OCI-LY7 (cell line): ENCODE measurements around the gene DGKZ. TPM values are rescaled to one million over a fixed set of nuclear protein-coding genes. Genes with fewer than 3 reads are reported as not detected.

Experiments used
- BruUV-seq: library from RNA; stranded (reverse); fragments of 400-500 nt; replicated peaks from 2 replicates; lab custom pipeline; 2021; lab: Mats Ljungman, UMichigan
- CTCF ChIA-PET: fragments of 300-600 bp; sonication (Branson Sonifier 250); formaldehyde crosslinking; loops from one replicate; lab custom pipeline; 2022; ENCODE audit warnings: antibody characterized with exemption; ENCODE audit not compliant: unreplicated experiment; lab: Charles Lee
- POLR2A ChIA-PET: fragments of 300-600 bp; sonication (Branson Sonifier 250); formaldehyde crosslinking; loops from one replicate; lab custom pipeline; 2022; ENCODE audit warnings: antibody characterized with exemption; lab: Charles Lee
- DNase-seq: peaks from one replicate; pipeline ENCODE4 v3.0.0-alpha.2; 2015; ENCODE audit warnings: low spot score
- H2AFZ ChIP-seq: fragments of 200-600 bp; sonication (generic), shearing (Covaris generic); 2 replicates; pipeline ENCODE4 v1.6.1; 2014; ENCODE audit warnings: mild to moderate bottlenecking, antibody characterized with exemption, low read length, moderate library complexity
- H3K27ac ChIP-seq: fragments of 200-600 bp; sonication (generic); 2 replicates; pipeline ENCODE4 v1.5.1; 2014; ENCODE audit warnings: mixed run types, low read depth, mild to moderate bottlenecking, moderate library complexity, low read length, inconsistent platforms; ENCODE audit not compliant: poor library complexity, severe bottlenecking
- H3K36me3 ChIP-seq: fragments of 200-600 bp; sonication (generic); 2 replicates; pipeline ENCODE4 v1.6.1; 2014; ENCODE audit warnings: mild to moderate bottlenecking, antibody characterized with exemption, low read length, moderate library complexity, mixed read lengths; ENCODE audit not compliant: insufficient read depth
- H3K4me1 ChIP-seq: fragments of 200-600 bp; sonication (generic); 2 replicates; pipeline ENCODE4 v1.5.1; 2014; ENCODE audit warnings: mild to moderate bottlenecking, low read length; ENCODE audit not compliant: insufficient read depth, poor library complexity, severe bottlenecking
- H3K4me2 ChIP-seq: fragments of 200-600 bp; sonication (generic); 2 replicates; pipeline ENCODE4 v1.6.1; 2014; ENCODE audit warnings: mild to moderate bottlenecking, low read length
- H3K4me3 ChIP-seq: fragments of 200-600 bp; sonication (generic); 2 replicates; pipeline ENCODE4 v1.5.1; 2014; ENCODE audit warnings: mild to moderate bottlenecking, low read depth, low read length; ENCODE audit not compliant: poor library complexity, severe bottlenecking
- H3K79me2 ChIP-seq: fragments of 200-600 bp; sonication (generic); 2 replicates; pipeline ENCODE4 v1.6.1; 2016; ENCODE audit warnings: low read depth, mild to moderate bottlenecking, low read length, moderate library complexity, mixed read lengths; ENCODE audit not compliant: insufficient read depth
- H3K9me2 ChIP-seq: fragments of 200-600 bp; sonication (generic); 2 replicates; pipeline ENCODE4 v1.6.1; 2016; ENCODE audit warnings: mild to moderate bottlenecking, low read length, mixed read lengths; ENCODE audit not compliant: insufficient read depth
- H3K9me3 ChIP-seq: fragments of 200-600 bp; sonication (generic); 2 replicates; pipeline ENCODE4 v1.6.1; 2014; ENCODE audit warnings: mild to moderate bottlenecking, mixed run types, low read length, mixed read lengths
- H4K20me1 ChIP-seq: fragments of 200-600 bp; sonication (generic); 2 replicates; pipeline ENCODE4 v1.6.1; 2014; ENCODE audit warnings: mild to moderate bottlenecking, antibody characterized with exemption, low read length, moderate library complexity, mixed read lengths; ENCODE audit not compliant: insufficient read depth
- CTCF ChIP-seq: fragments of 200-600 bp; sonication (generic); conservative IDR thresholded peaks from 2 replicates; pipeline ENCODE4 v1.5.1; 2014; ENCODE audit warnings: mild to moderate bottlenecking, antibody characterized with exemption, low read length, moderate library complexity, mixed read lengths
- EZH2phosphoT487 ChIP-seq: fragments of 200-600 bp; sonication (generic); IDR thresholded peaks from 2 replicates; pipeline ENCODE4 v1.6.1; 2018; ENCODE audit warnings: low read depth, borderline replicate concordance, mild to moderate bottlenecking, mixed run types, antibody characterized with exemption, low read length, moderate library complexity, mixed read lengths
- intact Hi-C: fragments of 100-400 bp; cut with micrococcal nuclease; formaldehyde crosslinking; loops from one replicate; pipeline ENCODE4 v1.10.0; 2022; ENCODE audit not compliant: unreplicated experiment
- total RNA-seq, 2 experiments: library from RNA; depleted of rRNA in 1 of 2; stranded (reverse); fragments of >200 nt in 1 of 2; shearing (Covaris generic) in 1 of 2; gene quantifications; 2 replicates each; pipeline ENCODE4 v1.2.3, GENCODE V29; 2014 to 2022

The DGKZ gene
- total RNA-seq, 2 experiments from 2014 or later = 134 to 141 TPM

- H4K20me1 ChIP-seq = no peaks in the 10 kb centered on the region
- no peak for TF ChIP-seq EZH2phosphoT487
- no peak overlapping the region for H3K4me2 ChIP-seq
- CTCF ChIA-PET = no interaction called here
- BruUV-seq = no TSS peak
- H2AFZ ChIP-seq = no peak overlapping the region
- H3K36me3 ChIP-seq = no peaks in the 10 kb centered on the region
- no peaks in the 10 kb centered on the region for H3K79me2 ChIP-seq
- no peak overlapping the region for H3K27ac ChIP-seq
- intact Hi-C loops = no loop called here
- no peak overlapping the region for H3K4me3 ChIP-seq
- POLR2A ChIA-PET = interaction anchor here (1.7 kb wide), 1 partner anchor 29 kb away, joined by 4 read pairs; no protein-coding TSS in a partner anchor
- no peaks in the 10 kb centered on the region for H3K9me3 ChIP-seq
- peaks cover 3% of the 10 kb centered on the region for H3K4me1 ChIP-seq
- no peak for DNase-seq
- no peaks in the 10 kb centered on the region for H3K9me2 ChIP-seq
These were observed 15.8 kb upstream of the DGKZ start for GRCh38 chr11:46331282-46331984.

GRCh38 chr11:46332093-46332567 is 15.1 kb upstream of the DGKZ start:
- no peak overlapping the region for H3K4me2 ChIP-seq
- intact Hi-C loops = no loop called here
- no peak overlapping the region for H3K4me3 ChIP-seq
- no peaks in the 10 kb centered on the region for H3K9me3 ChIP-seq
- H4K20me1 ChIP-seq = no peaks in the 10 kb centered on the region
- DNase-seq = no peak
- H3K4me1 ChIP-seq = peaks cover 3% of the 10 kb centered on the region
- TF ChIP-seq CTCF (no peak), EZH2phosphoT487 (no peak)
- no peaks in the 10 kb centered on the region for H3K9me2 ChIP-seq
- H3K27ac ChIP-seq = no peak overlapping the region
- no peak overlapping the region for H2AFZ ChIP-seq
- CTCF ChIA-PET = no interaction called here
- POLR2A ChIA-PET = no interaction called here
- no TSS peak for BruUV-seq
- no peaks in the 10 kb centered on the region for H3K79me2 ChIP-seq
- no peaks in the 10 kb centered on the region for H3K36me3 ChIP-seq

GRCh38 chr11:46332568-46333393 is 14.5 kb upstream of the DGKZ start:
- Histone ChIP-seq H3K4me3 (no peak overlapping the region), H3K9me3 (no peaks in the 10 kb centered on the region), H2AFZ (no peak overlapping the region), H3K9me2 (no peaks in the 10 kb centered on the region), H3K36me3 (no peaks in the 10 kb centered on the region), H3K27ac (no peak overlapping the region), H3K79me2 (no peaks in the 10 kb centered on the region), H3K4me1 (peaks cover 3% of the 10 kb centered on the region), H3K4me2 (peak overlapping the region; percentile 35; the same call in 1 of the 2 replicates), H4K20me1 (no peaks in the 10 kb centered on the region)
- no peak for DNase-seq
- no peak for TF ChIP-seq CTCF
- peak; percentile 50; the same call in 1 of the 2 replicates for TF ChIP-seq EZH2phosphoT487
- ChIA-PET CTCF (no interaction called here), POLR2A (interaction anchor here (0.6 kb wide), 1 partner anchor 11 kb away, joined by 3 read pairs; no protein-coding TSS in a partner anchor)
- no TSS peak for BruUV-seq
- intact Hi-C loops = no loop called here
